ENCODE measurements around the gene SDK1. TPM values are rescaled to one million over a fixed set of nuclear protein-coding genes. Genes with fewer than 3 reads are reported as not detected.

SDK1 gene
- total and polyA plus RNA-seq, 2 experiments from 2014 or later = 2.1 to 10.0 TPM

GRCh38 chr7:4045975-4046374 is 744.9 kb downstream of the SDK1 start:
- TF ChIP-seq, protein P1, sequence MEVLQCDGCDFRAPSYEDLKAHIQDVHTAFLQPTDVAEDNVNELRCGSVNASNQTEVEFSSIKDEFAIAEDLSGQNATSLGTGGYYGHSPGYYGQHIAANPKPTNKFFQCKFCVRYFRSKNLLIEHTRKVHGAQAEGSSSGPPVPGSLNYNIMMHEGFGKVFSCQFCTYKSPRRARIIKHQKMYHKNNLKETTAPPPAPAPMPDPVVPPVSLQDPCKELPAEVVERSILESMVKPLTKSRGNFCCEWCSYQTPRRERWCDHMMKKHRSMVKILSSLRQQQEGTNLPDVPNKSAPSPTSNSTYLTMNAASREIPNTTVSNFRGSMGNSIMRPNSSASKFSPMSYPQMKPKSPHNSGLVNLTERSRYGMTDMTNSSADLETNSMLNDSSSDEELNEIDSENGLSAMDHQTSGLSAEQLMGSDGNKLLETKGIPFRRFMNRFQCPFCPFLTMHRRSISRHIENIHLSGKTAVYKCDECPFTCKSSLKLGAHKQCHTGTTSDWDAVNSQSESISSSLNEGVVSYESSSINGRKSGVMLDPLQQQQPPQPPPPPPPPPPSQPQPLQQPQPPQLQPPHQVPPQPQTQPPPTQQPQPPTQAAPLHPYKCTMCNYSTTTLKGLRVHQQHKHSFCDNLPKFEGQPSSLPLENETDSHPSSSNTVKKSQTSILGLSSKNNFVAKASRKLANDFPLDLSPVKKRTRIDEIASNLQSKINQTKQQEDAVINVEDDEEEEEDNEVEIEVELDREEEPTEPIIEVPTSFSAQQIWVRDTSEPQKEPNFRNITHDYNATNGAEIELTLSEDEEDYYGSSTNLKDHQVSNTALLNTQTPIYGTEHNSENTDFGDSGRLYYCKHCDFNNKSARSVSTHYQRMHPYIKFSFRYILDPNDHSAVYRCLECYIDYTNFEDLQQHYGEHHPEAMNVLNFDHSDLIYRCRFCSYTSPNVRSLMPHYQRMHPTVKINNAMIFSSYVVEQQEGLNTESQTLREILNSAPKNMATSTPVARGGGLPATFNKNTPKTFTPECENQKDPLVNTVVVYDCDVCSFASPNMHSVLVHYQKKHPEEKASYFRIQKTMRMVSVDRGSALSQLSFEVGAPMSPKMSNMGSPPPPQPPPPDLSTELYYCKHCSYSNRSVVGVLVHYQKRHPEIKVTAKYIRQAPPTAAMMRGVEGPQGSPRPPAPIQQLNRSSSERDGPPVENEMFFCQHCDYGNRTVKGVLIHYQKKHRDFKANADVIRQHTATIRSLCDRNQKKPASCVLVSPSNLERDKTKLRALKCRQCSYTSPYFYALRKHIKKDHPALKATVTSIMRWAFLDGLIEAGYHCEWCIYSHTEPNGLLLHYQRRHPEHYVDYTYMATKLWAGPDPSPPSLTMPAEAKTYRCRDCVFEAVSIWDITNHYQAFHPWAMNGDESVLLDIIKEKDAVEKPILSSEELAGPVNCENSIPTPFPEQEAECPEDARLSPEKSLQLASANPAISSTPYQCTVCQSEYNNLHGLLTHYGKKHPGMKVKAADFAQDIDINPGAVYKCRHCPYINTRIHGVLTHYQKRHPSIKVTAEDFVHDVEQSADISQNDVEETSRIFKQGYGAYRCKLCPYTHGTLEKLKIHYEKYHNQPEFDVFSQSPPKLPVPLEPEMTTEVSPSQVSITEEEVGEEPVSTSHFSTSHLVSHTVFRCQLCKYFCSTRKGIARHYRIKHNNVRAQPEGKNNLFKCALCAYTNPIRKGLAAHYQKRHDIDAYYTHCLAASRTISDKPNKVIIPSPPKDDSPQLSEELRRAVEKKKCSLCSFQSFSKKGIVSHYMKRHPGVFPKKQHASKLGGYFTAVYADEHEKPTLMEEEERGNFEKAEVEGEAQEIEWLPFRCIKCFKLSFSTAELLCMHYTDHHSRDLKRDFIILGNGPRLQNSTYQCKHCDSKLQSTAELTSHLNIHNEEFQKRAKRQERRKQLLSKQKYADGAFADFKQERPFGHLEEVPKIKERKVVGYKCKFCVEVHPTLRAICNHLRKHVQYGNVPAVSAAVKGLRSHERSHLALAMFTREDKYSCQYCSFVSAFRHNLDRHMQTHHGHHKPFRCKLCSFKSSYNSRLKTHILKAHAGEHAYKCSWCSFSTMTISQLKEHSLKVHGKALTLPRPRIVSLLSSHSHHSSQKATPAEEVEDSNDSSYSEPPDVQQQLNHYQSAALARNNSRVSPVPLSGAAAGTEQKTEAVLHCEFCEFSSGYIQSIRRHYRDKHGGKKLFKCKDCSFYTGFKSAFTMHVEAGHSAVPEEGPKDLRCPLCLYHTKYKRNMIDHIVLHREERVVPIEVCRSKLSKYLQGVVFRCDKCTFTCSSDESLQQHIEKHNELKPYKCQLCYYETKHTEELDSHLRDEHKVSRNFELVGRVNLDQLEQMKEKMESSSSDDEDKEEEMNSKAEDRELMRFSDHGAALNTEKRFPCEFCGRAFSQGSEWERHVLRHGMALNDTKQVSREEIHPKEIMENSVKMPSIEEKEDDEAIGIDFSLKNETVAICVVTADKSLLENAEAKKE (CRISPR knock-in tag; IDR thresholded peaks at IDR 0.05) = no peak
- TF ChIP-seq EZH2 (IDR thresholded peaks at IDR 0.05; ENCODE audit: low read depth, unreplicated experiment) (no peak), ZNF331 (CRISPR knock-in tag; IDR thresholded peaks at IDR 0.05; ENCODE audit: low read depth) (no peak), CREB1 (CRISPR knock-in tag; IDR thresholded peaks at IDR 0.05; ENCODE audit: low read depth) (no peak), STAT1 (IDR thresholded peaks at IDR 0.05; ENCODE audit: unreplicated experiment) (no peak), EZH2phosphoT487 (IDR thresholded peaks at IDR 0.05; ENCODE audit: unreplicated experiment) (no peak), NANOG (IDR thresholded peaks at IDR 0.05; ENCODE audit: borderline replicate concordance) (no peak), ZNF114 (CRISPR knock-in tag; IDR thresholded peaks at IDR 0.05) (no peak), CTCF (conservative IDR thresholded peaks at IDR 0.05; ENCODE audit: low read depth in 2 of 2) (no peak), REST (IDR thresholded peaks at IDR 0.05; ENCODE audit: unreplicated experiment) (no peak), JUNB (IDR thresholded peaks at IDR 0.05; ENCODE audit: unreplicated experiment) (no peak), POLR2AphosphoS5 (IDR thresholded peaks at IDR 0.05; ENCODE audit: low read depth) (no peak)
- TF ChIP-seq, protein P2, sequence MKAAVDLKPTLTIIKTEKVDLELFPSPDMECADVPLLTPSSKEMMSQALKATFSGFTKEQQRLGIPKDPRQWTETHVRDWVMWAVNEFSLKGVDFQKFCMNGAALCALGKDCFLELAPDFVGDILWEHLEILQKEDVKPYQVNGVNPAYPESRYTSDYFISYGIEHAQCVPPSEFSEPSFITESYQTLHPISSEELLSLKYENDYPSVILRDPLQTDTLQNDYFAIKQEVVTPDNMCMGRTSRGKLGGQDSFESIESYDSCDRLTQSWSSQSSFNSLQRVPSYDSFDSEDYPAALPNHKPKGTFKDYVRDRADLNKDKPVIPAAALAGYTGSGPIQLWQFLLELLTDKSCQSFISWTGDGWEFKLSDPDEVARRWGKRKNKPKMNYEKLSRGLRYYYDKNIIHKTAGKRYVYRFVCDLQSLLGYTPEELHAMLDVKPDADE (IDR thresholded peaks at IDR 0.05) = no peak
- ATAC-seq = no peak
- H3K27me3 Mint-ChIP-seq (ENCODE audit: insufficient read depth, low read depth, poor library complexity) = peaks cover 11% of the 10 kb centered on the region
- no peaks in the 10 kb centered on the region for H3K36me3 Mint-ChIP-seq (ENCODE audit: low read depth)
- no peaks in the 10 kb centered on the region for H3K36me3 ChIP-seq (ENCODE audit: insufficient read depth)
- H3K4me3 Mint-ChIP-seq = no peak overlapping the region
- no peaks in the 10 kb centered on the region for H4K20me1 ChIP-seq (replicated peaks; ENCODE audit: insufficient read depth)
- H3K27ac Mint-ChIP-seq = no peak overlapping the region
- H3K79me2 ChIP-seq (replicated peaks; ENCODE audit: insufficient read depth) = no peaks in the 10 kb centered on the region
- H3K27me3 ChIP-seq (ENCODE audit: insufficient read depth) = no peaks in the 10 kb centered on the region
- no peak overlapping the region for H2AFZ ChIP-seq
- peaks cover 34% of the 10 kb centered on the region for H3K4me1 Mint-ChIP-seq
- no peak overlapping the region for H3K27ac ChIP-seq (ENCODE audit: low read depth)
- no peaks in the 10 kb centered on the region for H3K9me3 Mint-ChIP-seq
- H3K4me3 ChIP-seq = no peak overlapping the region
- H3K4me1 ChIP-seq (ENCODE audit: insufficient read depth) = peaks cover 21% of the 10 kb centered on the region
- no peaks in the 10 kb centered on the region for H3F3A ChIP-seq (replicated peaks; ENCODE audit: low read depth)
- H3K4me2 ChIP-seq = no peak overlapping the region
- H3K9me2 ChIP-seq (ENCODE audit: insufficient read depth) = peaks cover 3% of the 10 kb centered on the region; the same call in 1 of the 2 replicates
- no peak for DNase-seq (ENCODE audit: low spot score)

Data from GM23338 (cell line).